Parathyroid adenoma (tissue), 2 donors: ENCODE results near the gene ENOX2.
A peak's percentile ranks its signal among the peaks of the same experiment; 100 is the strongest.
"Not testable (repeated sequence)": the region's sequence is repeated elsewhere in the genome, so short reads cannot be mapped to it uniquely, and the experiment has no call there.

ENCODE experiments used
- H2AFZ ChIP-seq: fragments of 300-600 bp; sonication (generic); one replicate; pipeline ENCODE4 v1.7.0; 2017; ENCODE audit warnings: antibody characterized with exemption, mild to moderate bottlenecking
- H3K27ac ChIP-seq: fragments of 300-600 bp; sonication (generic); one replicate; pipeline ENCODE4 v1.7.0; 2017
- H3K27me3 ChIP-seq: fragments of 300-600 bp; sonication (generic); one replicate; pipeline ENCODE4 v1.7.0; 2017; ENCODE audit warnings: low read length; ENCODE audit not compliant: control insufficient read depth, insufficient read depth
- H3K36me3 ChIP-seq: fragments of 300-600 bp; sonication (generic); one replicate; pipeline ENCODE4 v1.7.0; 2017; ENCODE audit warnings: low read length; ENCODE audit not compliant: control insufficient read depth, insufficient read depth
- H3K4me1 ChIP-seq: fragments of 300-600 bp; sonication (generic); one replicate; pipeline ENCODE4 v1.7.0; 2017; ENCODE audit warnings: control low read depth
- H3K4me2 ChIP-seq: fragments of 300-600 bp; sonication (generic); one replicate; pipeline ENCODE4 v1.7.0; 2017; ENCODE audit warnings: low read length
- H3K4me3 ChIP-seq: fragments of 300-600 bp; sonication (generic); one replicate; pipeline ENCODE4 v1.7.0; 2017; ENCODE audit warnings: low read depth, low read length
- H3K79me2 ChIP-seq: fragments of 300-600 bp; sonication (generic); one replicate; pipeline ENCODE4 v1.7.0; 2017; ENCODE audit warnings: control low read depth
- H3K9ac ChIP-seq: fragments of 300-600 bp; sonication (generic); one replicate; pipeline ENCODE4 v1.7.0; 2017; ENCODE audit warnings: mild to moderate bottlenecking
- H3K9me3 ChIP-seq: fragments of 300-600 bp; sonication (generic); one replicate; pipeline ENCODE4 v1.7.0; 2017; ENCODE audit warnings: low read length; ENCODE audit not compliant: control insufficient read depth
- CTCF ChIP-seq: fragments of 300-600 bp; sonication (generic); IDR thresholded peaks from one replicate; pipeline ENCODE4 v1.7.0; 2017; ENCODE audit warnings: antibody characterized with exemption, mild to moderate bottlenecking
- donor health status: primary hyperparathyroidism.

The ENOX2 gene

GRCh38 chrX:130933358-130933757 lies 30.3 kb upstream of the ENOX2 start:
- Histone ChIP-seq H3K4me3 (no peak overlapping the region), H3K9ac (no peak overlapping the region), H3K4me2 (no peak overlapping the region), H2AFZ (no peak overlapping the region), H3K4me1 (no peaks in the 10 kb centered on the region), H3K36me3 (no peaks in the 10 kb centered on the region), H3K9me3 (no peaks in the 10 kb centered on the region), H3K79me2 (no peaks in the 10 kb centered on the region), H3K27ac (no peak overlapping the region), H3K27me3 (no peaks in the 10 kb centered on the region)
- no peak for TF ChIP-seq CTCF

- not testable (repeated sequence) for H3K36me3 ChIP-seq, H3K79me2 ChIP-seq, H2AFZ ChIP-seq, H3K27ac ChIP-seq, H3K9ac ChIP-seq, H3K9me3 ChIP-seq, H3K4me1 ChIP-seq, H3K4me3 ChIP-seq, H3K4me2 ChIP-seq, H3K27me3 ChIP-seq
Measured at GRCh38 chrX:130920405-130920804, 17.4 kb upstream of the ENOX2 start.

- not testable (repeated sequence) for H2AFZ ChIP-seq, H3K4me1 ChIP-seq, H3K9ac ChIP-seq, H3K36me3 ChIP-seq, H3K4me2 ChIP-seq, H3K9me3 ChIP-seq, H3K27me3 ChIP-seq, H3K79me2 ChIP-seq, H3K27ac ChIP-seq, H3K4me3 ChIP-seq
Measured at GRCh38 chrX:130919676-130920075, 16.7 kb upstream of the ENOX2 start.

GRCh38 chrX:130918498-130918897 lies 15.5 kb upstream of the ENOX2 start:
- not testable (repeated sequence) for H2AFZ ChIP-seq, H3K79me2 ChIP-seq, H3K9ac ChIP-seq, H3K36me3 ChIP-seq, H3K4me3 ChIP-seq, H3K27ac ChIP-seq, H3K4me2 ChIP-seq, H3K9me3 ChIP-seq, H3K27me3 ChIP-seq, H3K4me1 ChIP-seq

- Histone ChIP-seq H3K4me3 (no peak overlapping the region), H3K4me2 (no peak overlapping the region), H2AFZ (no peak overlapping the region), H3K36me3 (no peaks in the 10 kb centered on the region), H3K4me1 (no peaks in the 10 kb centered on the region), H3K27ac (no peak overlapping the region), H3K27me3 (no peaks in the 10 kb centered on the region), H3K9ac (no peak overlapping the region), H3K9me3 (no peaks in the 10 kb centered on the region), H3K79me2 (no peaks in the 10 kb centered on the region)
- peak; percentile 73 for TF ChIP-seq CTCF
Measured at GRCh38 chrX:130916636-130917422, 13.8 kb upstream of the ENOX2 start.

- Histone ChIP-seq H3K27me3 (no peaks in the 10 kb centered on the region), H2AFZ (no peak overlapping the region), H3K79me2 (no peaks in the 10 kb centered on the region)
Measured at GRCh38 chrX:130915302-130915701, 12.3 kb upstream of the ENOX2 start.

More at GRCh38 chrX:130915302-130915701, 12.3 kb upstream of the ENOX2 start:
- no peaks in the 10 kb centered on the region for H3K9me3 ChIP-seq
- no peak overlapping the region for H3K27ac ChIP-seq
- TF ChIP-seq CTCF, result no peak
- no peak overlapping the region for H3K4me3 ChIP-seq
- H3K4me1 ChIP-seq, result no peaks in the 10 kb centered on the region
- H3K4me2 ChIP-seq, result no peak overlapping the region
- no peak overlapping the region for H3K9ac ChIP-seq
- H3K36me3 ChIP-seq, result no peaks in the 10 kb centered on the region
